ENCODE measurements around the gene CLDN6.

The CLDN6 gene

DNA sequence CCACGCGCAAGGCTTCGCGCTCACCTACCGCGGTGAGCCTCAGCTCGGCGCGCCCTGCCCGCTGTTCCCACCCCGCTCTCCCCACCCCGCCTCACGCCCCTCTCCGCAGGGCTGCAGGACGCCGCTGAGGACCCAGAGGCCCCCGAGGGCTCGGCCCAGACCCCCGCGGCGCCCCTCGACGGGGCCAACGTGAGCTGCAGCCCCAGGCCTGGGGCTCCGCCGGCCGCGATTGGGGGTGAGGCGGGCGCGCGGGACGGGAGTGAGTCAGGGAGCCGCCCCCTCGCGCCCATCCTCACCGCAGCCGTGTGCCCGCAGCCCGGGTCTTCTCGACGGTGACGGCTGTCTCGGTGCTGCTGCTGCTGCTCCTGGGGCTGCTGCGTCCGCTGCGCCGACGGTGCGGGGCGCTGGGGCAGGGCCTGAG lies 50.8 kb downstream of the CLDN6 start:
- DNase-seq (ENCODE audit: low spot score), result no peak
- peaks cover 30% of the 10 kb centered on the region for H3K27me3 Mint-ChIP-seq (ENCODE audit: low read depth)
- H3K9me3 Mint-ChIP-seq, result no peaks in the 10 kb centered on the region
- H3K27ac Mint-ChIP-seq, result no peak overlapping the region
- H3K4me3 Mint-ChIP-seq, result no peak overlapping the region
- H3K36me3 Mint-ChIP-seq (ENCODE audit: low read depth), result peaks cover 8% of the 10 kb centered on the region
- peaks cover 17% of the 10 kb centered on the region for H3K4me1 Mint-ChIP-seq (ENCODE audit: low read depth)

GRCh38 chr16:2966808-2967191 lies 51.2 kb downstream of the CLDN6 start:
- peaks cover 4% of the 10 kb centered on the region for H3K36me3 Mint-ChIP-seq (ENCODE audit: low read depth)
- no peak overlapping the region for H3K4me3 Mint-ChIP-seq
- H3K27me3 Mint-ChIP-seq (ENCODE audit: low read depth), result peaks cover 34% of the 10 kb centered on the region
- no peak for DNase-seq (ENCODE audit: low spot score)
- peaks cover 17% of the 10 kb centered on the region for H3K4me1 Mint-ChIP-seq (ENCODE audit: low read depth)
- no peaks in the 10 kb centered on the region for H3K9me3 Mint-ChIP-seq
- H3K27ac Mint-ChIP-seq, result no peak overlapping the region

DNA sequence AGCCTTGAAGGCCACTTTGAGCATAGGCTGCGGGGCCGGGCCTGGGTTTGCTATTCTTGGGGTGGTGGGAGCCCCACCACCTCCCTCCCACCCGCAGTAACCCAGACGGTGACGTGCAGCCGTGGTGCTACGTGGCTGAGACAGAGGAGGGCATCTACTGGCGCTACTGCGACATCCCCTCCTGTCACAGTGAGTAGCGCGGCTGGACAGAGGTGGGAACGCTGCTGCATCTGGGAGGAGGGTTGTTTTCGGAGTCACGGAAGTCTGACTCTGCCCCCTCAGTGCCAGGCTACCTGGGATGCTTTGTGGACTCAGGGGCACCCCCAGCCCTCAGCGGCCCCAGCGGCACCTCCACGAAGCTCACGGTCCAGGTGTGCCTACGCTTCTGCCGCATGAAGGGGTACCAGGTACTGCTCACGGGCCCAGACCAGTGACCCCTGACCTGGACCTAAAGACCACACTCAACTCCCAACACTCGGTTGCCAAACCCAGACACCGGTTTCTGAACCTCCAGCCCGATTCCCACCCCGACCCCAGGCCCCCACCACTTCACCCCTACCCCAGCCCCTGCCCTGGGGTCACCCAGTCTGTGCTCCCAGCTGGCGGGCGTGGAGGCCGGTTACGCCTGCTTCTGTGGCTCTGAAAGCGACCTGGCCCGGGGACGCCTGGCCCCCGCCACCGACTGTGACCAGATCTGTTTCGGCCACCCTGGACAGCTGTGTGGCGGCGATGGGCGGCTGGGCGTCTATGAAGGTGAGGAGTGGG lies 51.8 kb downstream of the CLDN6 start:
- Mint-ChIP-seq H3K4me1 (ENCODE audit: low read depth) (peaks cover 17% of the 10 kb centered on the region), H3K9me3 (no peaks in the 10 kb centered on the region), H3K4me3 (no peak overlapping the region), H3K36me3 (ENCODE audit: low read depth) (peaks cover 4% of the 10 kb centered on the region), H3K27me3 (ENCODE audit: low read depth) (peaks cover 35% of the 10 kb centered on the region), H3K27ac (no peak overlapping the region)
- no peak for DNase-seq (ENCODE audit: low spot score)

Data from T-helper 2 cell treated with Interferon-gamma antibody and Interleukin-4, amounts not matched to agents 5 μg/mL and 100 μg/mL, for 36 hours (primary cell).